ENCODE data around the gene PLCH1.

PLCH1 gene

GRCh38 chr3:155347901-155348300, 397.0 kb downstream of the PLCH1 start:
- peak overlapping the region; percentile 3; the same call in 1 of the 2 replicates for H3K27ac ChIP-seq
- TF ChIP-seq ZFX (IDR thresholded peaks at IDR 0.05) (no peak), CTCF (conservative IDR thresholded peaks at IDR 0.05) (no peak)

- no peak for TF ChIP-seq ZFX (IDR thresholded peaks at IDR 0.05)
- TF ChIP-seq CTCF (conservative IDR thresholded peaks at IDR 0.05): no peak
- peak overlapping the region; percentile 75; the same call in 1 of the 2 replicates for H3K27ac ChIP-seq
Observed at GRCh38 chr3:155342344-155342743, 402.5 kb downstream of the PLCH1 start.

- no peak overlapping the region for H3K27ac ChIP-seq
- TF ChIP-seq ZFX (IDR thresholded peaks at IDR 0.05) (no peak), CTCF (conservative IDR thresholded peaks at IDR 0.05) (no peak)
Observed at GRCh38 chr3:155339052-155339451, 405.8 kb downstream of the PLCH1 start.

- no peak overlapping the region for H3K27ac ChIP-seq
Observed at GRCh38 chr3:155335724-155336354, 409.0 kb downstream of the PLCH1 start.

GRCh38 chr3:155334914-155335723, 409.8 kb downstream of the PLCH1 start:
- H3K27ac ChIP-seq: no peak overlapping the region
- TF ChIP-seq CTCF (conservative IDR thresholded peaks at IDR 0.05): no peak

More at GRCh38 chr3:155335724-155336354, 409.0 kb downstream of the PLCH1 start:
- no peak for TF ChIP-seq CTCF (conservative IDR thresholded peaks at IDR 0.05)
- no peak for TF ChIP-seq ZFX (IDR thresholded peaks at IDR 0.05)

GRCh38 chr3:155334215-155334913, 410.5 kb downstream of the PLCH1 start:
- TF ChIP-seq ZFX (IDR thresholded peaks at IDR 0.05): no peak
- no peak for TF ChIP-seq CTCF (conservative IDR thresholded peaks at IDR 0.05)
- H3K27ac ChIP-seq: no peak overlapping the region

- no peak overlapping the region; the same call in 1 of the 2 replicates for H3K27ac ChIP-seq
- TF ChIP-seq ZFX (IDR thresholded peaks at IDR 0.05) (no peak), CTCF (conservative IDR thresholded peaks at IDR 0.05) (no peak)
Observed at GRCh38 chr3:155332716-155333115, 412.2 kb downstream of the PLCH1 start.

Measured in C4-2B (cell line).